ENCODE measurements around the gene FAM110D.

GRCh38 chr1:26191739-26192138 lies 32.9 kb downstream of the FAM110D start:
- TF ChIP-seq CTCF (IDR thresholded peaks at IDR 0.05 in 2 of 3, conservative IDR thresholded peaks at IDR 0.05 in 1 of 3; ENCODE audit: control insufficient read depth in 2 of 3, extremely low read depth in 1 of 3, insufficient read depth in 1 of 3, low read depth in 3 of 3, low read length in 3 of 3): no peak
- TF ChIP-seq MTA3 (IDR thresholded peaks at IDR 0.05; ENCODE audit: borderline replicate concordance, low read length): no peak
- TF ChIP-seq POLR2AphosphoS5 (IDR thresholded peaks at IDR 0.05; ENCODE audit: low read length): no peak
- TF ChIP-seq POU2F2 (IDR thresholded peaks at IDR 0.05; ENCODE audit: borderline replicate concordance, low read depth, low read length): no peak
- no peak for TF ChIP-seq CBX3 (IDR thresholded peaks at IDR 0.05; ENCODE audit: borderline replicate concordance, low read depth)
- TF ChIP-seq JUND (IDR thresholded peaks at IDR 0.05; ENCODE audit: low read depth, low read length): no peak
- TF ChIP-seq PKNOX1 (IDR thresholded peaks at IDR 0.05): no peak
- no peak for TF ChIP-seq EP300 (IDR thresholded peaks at IDR 0.05; ENCODE audit: borderline replicate concordance in 1 of 2, control insufficient read depth in 1 of 2, low read depth in 2 of 2, low read length in 2 of 2)
- TF ChIP-seq GABPA (IDR thresholded peaks at IDR 0.05; ENCODE audit: low read depth): no peak
- TF ChIP-seq HDAC6 (IDR thresholded peaks at IDR 0.05; ENCODE audit: unreplicated experiment): no peak
- no peak for TF ChIP-seq EZH2 (IDR thresholded peaks at IDR 0.05; ENCODE audit: borderline replicate concordance, control insufficient read depth, low read depth, low read length)
- TF ChIP-seq PML (IDR thresholded peaks at IDR 0.05; ENCODE audit: low read length): no peak
